ENCODE data around the gene GRB10. TPM values are rescaled to one million over a fixed set of nuclear protein-coding genes. Genes with fewer than 3 reads are reported as not detected.

GRB10 gene
- total RNA-seq, 1 donor from 2014 or later: 93.0 TPM

GRCh38 chr7:50637725-50638643 lies 144.7 kb downstream of the GRB10 start:
- no peak overlapping the region for H3K4me3 Mint-ChIP-seq
- no peaks in the 10 kb centered on the region for H3K27me3 Mint-ChIP-seq (ENCODE audit: low read depth)
- no peak for DNase-seq (ENCODE audit: low read depth, low spot score)
- TF ChIP-seq, protein P1, sequence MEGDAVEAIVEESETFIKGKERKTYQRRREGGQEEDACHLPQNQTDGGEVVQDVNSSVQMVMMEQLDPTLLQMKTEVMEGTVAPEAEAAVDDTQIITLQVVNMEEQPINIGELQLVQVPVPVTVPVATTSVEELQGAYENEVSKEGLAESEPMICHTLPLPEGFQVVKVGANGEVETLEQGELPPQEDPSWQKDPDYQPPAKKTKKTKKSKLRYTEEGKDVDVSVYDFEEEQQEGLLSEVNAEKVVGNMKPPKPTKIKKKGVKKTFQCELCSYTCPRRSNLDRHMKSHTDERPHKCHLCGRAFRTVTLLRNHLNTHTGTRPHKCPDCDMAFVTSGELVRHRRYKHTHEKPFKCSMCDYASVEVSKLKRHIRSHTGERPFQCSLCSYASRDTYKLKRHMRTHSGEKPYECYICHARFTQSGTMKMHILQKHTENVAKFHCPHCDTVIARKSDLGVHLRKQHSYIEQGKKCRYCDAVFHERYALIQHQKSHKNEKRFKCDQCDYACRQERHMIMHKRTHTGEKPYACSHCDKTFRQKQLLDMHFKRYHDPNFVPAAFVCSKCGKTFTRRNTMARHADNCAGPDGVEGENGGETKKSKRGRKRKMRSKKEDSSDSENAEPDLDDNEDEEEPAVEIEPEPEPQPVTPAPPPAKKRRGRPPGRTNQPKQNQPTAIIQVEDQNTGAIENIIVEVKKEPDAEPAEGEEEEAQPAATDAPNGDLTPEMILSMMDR (conservative IDR thresholded peaks at IDR 0.05): no peak
- peaks cover 15% of the 10 kb centered on the region for H3K4me1 Mint-ChIP-seq
- H3K27ac Mint-ChIP-seq (ENCODE audit: unreplicated experiment): no peak overlapping the region
- H3K36me3 Mint-ChIP-seq (ENCODE audit: low read depth): peaks cover 61% of the 10 kb centered on the region
- H3K9me3 Mint-ChIP-seq: peaks cover 36% of the 10 kb centered on the region

DNA sequence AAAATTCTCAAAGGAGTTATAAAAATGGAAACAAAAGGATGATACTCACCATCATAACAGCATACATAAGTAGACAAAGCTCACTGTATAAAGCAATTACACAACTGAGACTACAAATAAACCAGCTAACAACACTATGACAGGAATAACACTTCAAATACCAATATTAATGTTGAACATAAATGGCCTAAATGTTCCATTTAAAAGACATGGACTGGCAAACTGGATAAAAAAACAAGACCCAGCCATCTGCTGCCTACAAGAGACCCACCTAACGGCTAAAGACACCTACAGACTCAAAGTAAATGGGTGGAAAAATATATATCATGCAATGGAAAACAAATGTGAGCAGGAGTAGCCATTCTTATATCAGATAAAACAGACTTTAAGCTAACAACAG lies 148.3 kb downstream of the GRB10 start:
- H3K9me3 Mint-ChIP-seq: peaks cover 37% of the 10 kb centered on the region
- DNase-seq (ENCODE audit: low read depth, low spot score): no peak
- H3K36me3 Mint-ChIP-seq (ENCODE audit: low read depth): peaks cover 49% of the 10 kb centered on the region
- H3K27me3 Mint-ChIP-seq (ENCODE audit: low read depth): no peaks in the 10 kb centered on the region
- TF ChIP-seq, protein P1 (conservative IDR thresholded peaks at IDR 0.05): no peak
- no peak overlapping the region for H3K4me3 Mint-ChIP-seq
- peaks cover 17% of the 10 kb centered on the region for H3K4me1 Mint-ChIP-seq
- H3K27ac Mint-ChIP-seq (ENCODE audit: unreplicated experiment): no peak overlapping the region

DNA sequence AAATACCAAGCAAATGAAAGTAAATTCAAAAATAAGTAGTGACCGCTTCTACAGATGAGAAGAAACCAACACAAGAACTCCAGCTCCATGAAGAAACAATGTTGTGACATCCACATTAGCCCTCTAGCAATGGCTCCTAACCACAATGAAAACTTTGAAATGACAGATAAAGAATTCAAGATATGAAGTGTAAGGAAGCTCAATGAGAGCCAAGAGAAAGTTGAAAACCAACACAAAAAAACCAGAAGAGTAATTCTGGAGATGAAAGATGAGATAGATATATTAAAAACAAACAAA lies 149.3 kb downstream of the GRB10 start:
- TF ChIP-seq, protein P1 (conservative IDR thresholded peaks at IDR 0.05): no peak
- peaks cover 43% of the 10 kb centered on the region for H3K36me3 Mint-ChIP-seq (ENCODE audit: low read depth)
- H3K27ac Mint-ChIP-seq (ENCODE audit: unreplicated experiment): no peak overlapping the region
- H3K9me3 Mint-ChIP-seq: peaks cover 33% of the 10 kb centered on the region
- DNase-seq (ENCODE audit: low read depth, low spot score): no peak
- peaks cover 22% of the 10 kb centered on the region for H3K4me1 Mint-ChIP-seq
- H3K4me3 Mint-ChIP-seq: no peak overlapping the region
- H3K27me3 Mint-ChIP-seq (ENCODE audit: low read depth): no peaks in the 10 kb centered on the region

DNA sequence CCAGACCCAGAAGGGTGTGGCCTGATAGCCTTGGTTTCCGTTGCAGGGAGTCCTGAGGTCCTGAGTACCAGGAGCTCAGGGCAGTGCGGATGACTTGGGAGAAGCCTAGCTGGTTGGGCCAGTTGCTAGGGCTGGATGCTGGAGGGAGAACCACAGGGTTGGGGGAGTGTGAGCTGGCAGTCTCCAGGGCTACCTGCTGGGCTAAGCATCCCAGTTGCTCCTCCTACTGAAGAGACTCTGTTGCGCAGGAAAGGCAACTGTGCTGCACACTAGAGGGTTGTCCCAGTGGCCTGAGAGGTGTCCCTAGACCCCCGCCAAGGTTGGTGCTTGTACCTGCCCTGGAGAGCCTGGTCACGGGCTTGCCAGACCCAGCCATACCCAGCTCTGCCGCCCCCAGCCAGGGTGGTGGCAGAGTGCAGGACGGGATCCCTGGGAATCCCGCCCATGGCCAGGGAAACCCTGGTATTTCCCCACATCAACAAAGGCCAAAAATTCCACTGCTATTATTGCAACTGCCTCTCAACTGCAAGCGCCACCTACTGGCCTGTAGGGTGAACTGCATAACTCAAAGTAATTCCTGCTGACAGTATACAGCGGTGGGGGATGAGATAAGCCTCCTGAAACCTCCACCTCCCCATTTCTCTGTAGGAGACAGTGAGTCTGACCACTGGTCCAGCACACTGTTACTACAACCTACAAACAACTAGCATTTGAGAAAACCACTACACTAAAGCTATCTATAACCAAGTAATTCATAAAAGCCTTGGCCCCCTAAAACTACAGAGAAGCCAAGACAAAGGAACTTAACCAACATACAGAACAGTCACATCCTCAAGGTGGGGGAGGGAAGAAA lies 149.9 kb downstream of the GRB10 start:
- DNase-seq (ENCODE audit: low read depth, low spot score): peak; percentile 40
- Mint-ChIP-seq H3K4me1 (peaks cover 27% of the 10 kb centered on the region), H3K9me3 (peaks cover 27% of the 10 kb centered on the region), H3K27ac (ENCODE audit: unreplicated experiment) (no peak overlapping the region), H3K36me3 (ENCODE audit: low read depth) (peaks cover 38% of the 10 kb centered on the region), H3K27me3 (ENCODE audit: low read depth) (no peaks in the 10 kb centered on the region), H3K4me3 (no peak overlapping the region)
- TF ChIP-seq, protein P1 (conservative IDR thresholded peaks at IDR 0.05): peak; percentile 84

DNA sequence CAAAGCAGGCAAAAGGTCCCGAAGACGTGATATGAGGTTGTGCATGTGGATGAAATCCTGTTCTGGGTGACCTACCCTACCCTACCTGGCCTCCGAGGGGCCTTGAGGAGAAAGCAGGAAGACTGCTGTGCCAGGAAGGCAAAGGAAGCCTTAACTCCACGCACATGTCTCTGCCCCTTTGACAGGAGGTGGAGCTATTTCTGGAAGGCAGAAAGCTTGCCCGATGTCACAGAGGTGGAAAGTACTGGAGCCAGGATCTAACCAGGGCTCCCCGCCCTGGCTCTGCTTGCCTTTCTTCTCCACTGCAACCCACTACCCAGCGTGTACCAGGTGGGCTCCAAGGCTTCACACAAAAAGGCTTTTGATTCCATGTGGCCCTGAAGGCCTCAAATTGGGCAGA lies 151.1 kb downstream of the GRB10 start:
- Mint-ChIP-seq H3K27me3 (ENCODE audit: low read depth) (no peaks in the 10 kb centered on the region), H3K4me1 (peaks cover 27% of the 10 kb centered on the region), H3K4me3 (no peak overlapping the region), H3K27ac (ENCODE audit: unreplicated experiment) (no peak overlapping the region), H3K36me3 (ENCODE audit: low read depth) (peaks cover 28% of the 10 kb centered on the region), H3K9me3 (peaks cover 20% of the 10 kb centered on the region)
- TF ChIP-seq, protein P1 (conservative IDR thresholded peaks at IDR 0.05): no peak
- DNase-seq (ENCODE audit: low read depth, low spot score): no peak

Data from neural crest cell (in vitro differentiated cells).